ENCODE measurements around the gene TMEM132D. TPM values are rescaled to one million over a fixed set of nuclear protein-coding genes. Genes with fewer than 3 reads are reported as not detected.
"Not testable (repeated sequence)": the region's sequence is repeated elsewhere in the genome, so short reads cannot be mapped to it uniquely, and the experiment has no call there.

The TMEM132D gene
- total RNA-seq, 1 donor from 2014 or later, result not detected

- DNase-seq (ENCODE audit: low spot score), result no peak
- intact Hi-C loops (cut with DNase I), result no loop called here
These were observed 665.9 kb downstream of the TMEM132D start for GRCh38 chr12:129237881-129238280.

GRCh38 chr12:129234209-129234608 lies 669.6 kb downstream of the TMEM132D start:
- no peak for DNase-seq (ENCODE audit: low spot score)
- intact Hi-C loops (cut with DNase I), result no loop called here

- intact Hi-C loops (cut with DNase I), result no loop called here
- DNase-seq (ENCODE audit: low spot score), result no peak
These were observed 672.3 kb downstream of the TMEM132D start for GRCh38 chr12:129231491-129231890.

GRCh38 chr12:129230995-129231394 lies 672.8 kb downstream of the TMEM132D start:
- no peak for DNase-seq (ENCODE audit: low spot score)
- intact Hi-C loops (cut with DNase I), result no loop called here

- intact Hi-C loops (cut with DNase I), result no loop called here
- no peak for DNase-seq (ENCODE audit: low spot score)
These were observed 677.0 kb downstream of the TMEM132D start for GRCh38 chr12:129226851-129227250.

- intact Hi-C loops (cut with DNase I), result no loop called here
- DNase-seq (ENCODE audit: low spot score), result no peak
These were observed 677.8 kb downstream of the TMEM132D start for GRCh38 chr12:129226005-129226404.

- intact Hi-C loops (cut with DNase I), result no loop called here
- DNase-seq (ENCODE audit: low spot score), result no peak
These were observed 688.3 kb downstream of the TMEM132D start for GRCh38 chr12:129215556-129215955.

GRCh38 chr12:129213551-129213950 lies 690.3 kb downstream of the TMEM132D start:
- intact Hi-C loops (cut with DNase I), result no loop called here
- no peak for DNase-seq (ENCODE audit: low spot score)

- intact Hi-C loops (cut with DNase I), result no loop called here
These were observed 691.8 kb downstream of the TMEM132D start for GRCh38 chr12:129211862-129212630.

GRCh38 chr12:129208566-129208965 lies 695.3 kb downstream of the TMEM132D start:
- intact Hi-C loops (cut with DNase I), result no loop called here
- DNase-seq (ENCODE audit: low spot score), result no peak

More at GRCh38 chr12:129211862-129212630, 691.8 kb downstream of the TMEM132D start:
- DNase-seq (ENCODE audit: low spot score), result no peak

GRCh38 chr12:129207084-129207483 lies 696.7 kb downstream of the TMEM132D start:
- intact Hi-C loops (cut with DNase I), result no loop called here
- DNase-seq (ENCODE audit: low spot score), result no peak

GRCh38 chr12:129203456-129203855 lies 700.4 kb downstream of the TMEM132D start:
- intact Hi-C loops (cut with DNase I), result no loop called here

GRCh38 chr12:129202109-129202814 lies 701.6 kb downstream of the TMEM132D start:
- intact Hi-C loops (cut with DNase I), result no loop called here
- DNase-seq (ENCODE audit: low spot score), result no peak

More at GRCh38 chr12:129203456-129203855, 700.4 kb downstream of the TMEM132D start:
- no peak for DNase-seq (ENCODE audit: low spot score)

GRCh38 chr12:129201029-129201428 lies 702.8 kb downstream of the TMEM132D start:
- intact Hi-C loops (cut with DNase I), result no loop called here
- no peak for DNase-seq (ENCODE audit: low spot score)

GRCh38 chr12:129200576-129200975 lies 703.2 kb downstream of the TMEM132D start:
- intact Hi-C loops (cut with DNase I), result no loop called here
- no peak for DNase-seq (ENCODE audit: low spot score)

GRCh38 chr12:129196927-129197326 lies 706.9 kb downstream of the TMEM132D start:
- intact Hi-C loops (cut with DNase I), result no loop called here
- no peak for DNase-seq (ENCODE audit: low spot score)

GRCh38 chr12:129195081-129195480 lies 708.7 kb downstream of the TMEM132D start:
- no peak for DNase-seq (ENCODE audit: low spot score)
- intact Hi-C loops (cut with DNase I), result no loop called here

GRCh38 chr12:129193263-129193871 lies 710.5 kb downstream of the TMEM132D start:
- intact Hi-C loops (cut with DNase I), result no loop called here
- no peak for DNase-seq (ENCODE audit: low spot score)

GRCh38 chr12:129190827-129191226 lies 713.0 kb downstream of the TMEM132D start:
- no peak for DNase-seq (ENCODE audit: low spot score)
- intact Hi-C loops (cut with DNase I), result no loop called here

GRCh38 chr12:129189879-129190278 lies 713.9 kb downstream of the TMEM132D start:
- intact Hi-C loops (cut with DNase I); DNase-seq (ENCODE audit: low spot score): not testable (repeated sequence)

- intact Hi-C loops (cut with DNase I), result no loop called here
- DNase-seq (ENCODE audit: low spot score), result no peak
These were observed 716.9 kb downstream of the TMEM132D start for GRCh38 chr12:129186952-129187351.
